ENCODE results near the gene OR8D4.
"Not testable (repeated sequence)": the region's sequence is repeated elsewhere in the genome, so short reads cannot be mapped to it uniquely, and the experiment has no call there.

The OR8D4 gene

GRCh38 chr11:123901867-123902266 is at the start of gene OR8D4:
TSS of gene OR8D4 (plus strand) at chr11:123902167. CDS start at chr11:123906432, 4,265 bp downstream.
- DNase-seq (ENCODE audit: low read depth, low spot score) = no peak

DNA sequence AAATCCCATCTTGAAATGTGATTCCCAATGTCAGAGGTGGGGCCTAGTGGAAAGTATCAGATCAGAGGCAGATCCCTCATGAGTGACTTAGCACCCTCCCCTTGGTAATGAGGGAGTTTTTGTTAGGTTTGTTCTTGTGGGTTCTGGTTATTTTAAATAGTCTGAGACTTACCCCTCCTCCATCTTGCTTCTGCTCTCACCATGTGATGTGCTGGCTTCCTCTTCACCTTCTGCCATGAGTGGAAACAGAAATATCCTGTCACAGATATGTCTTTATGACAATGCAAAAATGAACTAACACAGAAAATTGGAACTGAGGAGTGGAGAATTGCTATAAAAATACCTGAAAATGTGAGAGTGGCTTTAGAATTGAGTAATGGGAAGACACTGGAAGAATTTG is 49.6 kb upstream of the OR8D4 start:
- no peak for DNase-seq (ENCODE audit: low read depth, low spot score)

DNA sequence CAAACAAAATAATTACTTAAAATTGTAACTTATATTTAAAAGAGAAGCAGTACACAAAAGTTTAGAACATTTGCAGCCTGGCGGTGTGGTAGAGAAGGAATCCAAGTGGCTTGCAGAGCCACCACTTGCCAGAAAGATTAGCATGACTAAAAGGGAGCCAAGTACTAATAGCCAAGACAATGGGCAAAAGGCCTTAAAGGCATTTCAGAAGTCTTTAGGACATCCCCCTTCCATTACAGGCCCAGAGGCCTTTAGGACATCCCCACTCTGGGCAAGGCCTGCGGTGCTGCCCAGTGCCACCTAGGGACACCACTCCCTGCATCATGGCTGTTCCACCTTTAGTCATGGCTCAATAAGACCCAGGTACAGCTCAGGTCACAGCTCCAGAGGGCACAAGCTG is 48.9 kb upstream of the OR8D4 start:
- DNase-seq (ENCODE audit: low read depth, low spot score) = no peak

GRCh38 chr11:123856444-123856843 is 45.5 kb upstream of the OR8D4 start:
- DNase-seq (ENCODE audit: low read depth, low spot score) = no peak

GRCh38 chr11:123859731-123860130 is 42.2 kb upstream of the OR8D4 start:
- DNase-seq (ENCODE audit: low read depth, low spot score) = no peak

DNA sequence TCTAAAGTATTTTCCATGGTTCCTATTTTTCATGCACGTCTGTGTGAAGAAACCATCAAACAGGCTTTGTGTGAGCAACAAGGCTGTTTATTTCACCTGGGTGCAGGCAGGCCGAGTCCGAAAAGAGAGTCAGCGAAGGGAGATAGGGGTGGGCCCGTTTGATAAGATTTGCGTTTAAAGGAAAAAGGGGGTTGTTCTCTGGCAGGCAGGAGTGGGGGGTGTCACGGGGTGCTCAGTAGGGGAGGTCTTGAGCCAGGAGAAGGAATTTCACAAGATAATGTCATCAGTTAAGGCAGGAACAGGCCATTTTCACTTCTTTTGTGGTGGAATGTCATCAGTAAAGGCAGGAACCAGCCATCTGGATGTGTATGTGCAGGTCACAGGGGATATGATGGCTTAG is 36.7 kb upstream of the OR8D4 start:
- DNase-seq (ENCODE audit: low read depth, low spot score) = not testable (repeated sequence)

GRCh38 chr11:123867795-123868194 is 34.2 kb upstream of the OR8D4 start:
- not testable (repeated sequence) for DNase-seq (ENCODE audit: low read depth, low spot score)

GRCh38 chr11:123880912-123881311 is 21.1 kb upstream of the OR8D4 start:
- no peak for DNase-seq (ENCODE audit: low read depth, low spot score)

DNA sequence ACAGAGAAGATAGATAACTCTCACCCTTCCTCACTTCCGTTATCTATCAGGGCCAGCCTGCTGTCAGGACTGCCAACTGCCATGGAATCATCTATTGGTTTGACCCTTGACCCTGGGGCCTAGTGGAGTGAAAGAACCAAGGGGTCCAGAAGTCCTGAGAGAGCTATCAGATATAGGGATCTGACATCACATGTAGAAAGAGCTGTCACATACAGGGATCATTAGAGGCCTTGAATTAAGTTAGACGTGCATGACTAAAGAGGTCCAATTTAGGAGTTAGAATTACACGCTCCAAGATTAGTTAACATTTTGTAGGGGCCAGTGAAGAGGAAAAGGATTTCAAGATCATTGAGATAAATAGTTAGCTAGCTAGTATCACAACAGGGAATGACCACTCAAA is 16.4 kb upstream of the OR8D4 start, which contains the start of gene TMEM225:
TSS of gene TMEM225 (minus strand) at position 101 of the 400 bp plus-strand sequence. CDS start 245 bp downstream, outside the sequence.
- DNase-seq (ENCODE audit: low read depth, low spot score) = no peak

GRCh38 chr11:123892031-123892430 is 9.9 kb upstream of the OR8D4 start:
- no peak for DNase-seq (ENCODE audit: low read depth, low spot score)

DNA sequence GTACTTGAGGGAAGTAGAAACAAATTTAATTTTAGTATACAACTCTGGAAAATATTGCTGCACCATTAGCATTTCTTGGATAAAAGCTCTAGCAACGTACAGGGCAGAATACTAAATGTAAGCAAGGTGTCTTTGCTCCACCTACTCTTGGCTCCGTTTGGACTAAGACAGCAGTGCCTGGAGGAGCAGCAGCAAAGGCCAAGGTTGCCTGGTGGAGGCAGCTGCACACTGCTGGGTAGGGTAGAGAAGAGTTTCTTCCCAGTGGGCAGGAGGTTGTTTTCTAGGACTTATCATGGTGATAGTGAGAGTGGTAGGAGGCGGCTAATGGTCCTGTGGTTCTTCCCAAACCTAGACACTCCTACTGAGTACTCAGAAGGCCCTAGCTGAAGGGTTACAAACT is 2.2 kb upstream of the OR8D4 start:
- DNase-seq (ENCODE audit: low read depth, low spot score) = no peak

DNA sequence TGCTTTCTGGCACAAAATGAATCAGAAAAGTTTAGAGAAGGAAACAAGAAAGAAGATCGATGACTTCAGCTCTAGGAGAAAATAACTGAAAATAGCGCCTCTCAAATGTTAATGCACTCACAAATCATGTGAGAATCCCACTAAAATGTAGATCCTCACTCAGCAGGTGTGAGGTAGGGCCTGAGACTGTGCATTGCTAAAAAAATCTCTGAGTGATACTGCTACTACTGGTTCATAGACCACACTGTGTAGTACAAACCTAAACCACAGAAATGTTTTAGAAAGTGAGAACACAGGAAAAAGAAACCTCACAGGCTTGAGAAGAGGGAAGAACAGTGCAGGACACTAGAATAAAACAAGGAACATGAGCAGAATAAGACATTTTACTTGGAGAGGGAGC is 2.0 kb downstream of the OR8D4 start:
- DNase-seq (ENCODE audit: low read depth, low spot score) = no peak

- DNase-seq (ENCODE audit: low read depth, low spot score) = no peak
Measured at GRCh38 chr11:123904932-123905331, 3.0 kb downstream of the OR8D4 start.

- no peak for DNase-seq (ENCODE audit: low read depth, low spot score)
Measured at GRCh38 chr11:123905826-123906225, 3.9 kb downstream of the OR8D4 start.

DNA sequence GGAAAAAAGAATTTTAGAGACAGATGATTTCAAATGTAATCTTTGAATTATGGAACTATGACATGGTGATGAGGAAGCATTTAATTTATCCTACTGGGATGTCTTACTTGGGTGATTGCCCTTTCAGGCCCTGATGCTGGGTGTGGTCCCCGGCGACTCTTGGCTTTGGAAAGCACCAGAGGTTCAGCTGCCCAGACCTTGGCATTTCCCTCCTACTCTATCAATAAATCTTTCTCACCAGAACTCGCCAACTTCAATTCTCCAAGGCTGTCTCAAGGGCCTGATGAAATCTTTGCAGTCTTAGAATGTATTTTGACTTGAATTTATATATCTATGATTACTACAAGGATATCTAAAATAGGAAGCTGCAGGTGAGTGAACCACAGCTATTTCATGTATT is 19.0 kb downstream of the OR8D4 start:
- no peak for DNase-seq (ENCODE audit: low read depth, low spot score)

DNA sequence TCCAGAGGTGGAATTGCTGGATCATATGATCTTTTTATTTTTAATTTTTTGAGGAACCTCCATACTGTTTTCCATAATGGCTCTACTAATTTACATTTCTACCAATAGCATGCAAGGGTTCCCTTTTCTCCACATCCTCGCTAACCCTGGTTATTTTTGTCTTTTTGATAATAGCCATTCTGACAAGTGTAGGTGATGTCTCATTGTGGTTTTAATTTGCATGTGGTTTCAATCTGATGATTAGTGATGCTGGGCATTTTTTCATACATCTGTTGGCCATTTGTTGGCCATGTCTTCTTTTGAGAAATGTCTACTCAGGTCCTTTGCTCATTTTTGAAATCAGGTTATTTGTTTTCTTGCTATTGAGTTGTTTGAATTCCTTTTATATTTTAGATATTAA is 22.1 kb downstream of the OR8D4 start:
- no peak for DNase-seq (ENCODE audit: low read depth, low spot score)

DNA sequence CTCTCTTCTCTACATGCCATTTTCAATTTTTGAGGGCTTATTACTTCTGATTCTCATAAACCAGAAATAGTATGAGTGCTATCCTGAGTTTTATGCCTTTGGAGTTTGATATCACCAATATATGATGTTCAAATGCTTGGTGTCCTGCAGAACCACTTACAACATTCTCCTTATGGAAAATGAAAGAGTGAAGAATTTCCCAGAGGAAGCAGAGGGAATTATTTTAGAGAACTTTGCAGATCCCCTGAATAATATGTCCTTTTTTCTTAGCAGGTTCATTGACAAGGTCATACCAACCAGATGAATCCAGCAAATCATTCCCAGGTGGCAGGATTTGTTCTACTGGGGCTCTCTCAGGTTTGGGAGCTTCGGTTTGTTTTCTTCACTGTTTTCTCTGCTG is 37.4 kb downstream of the OR8D4 start, which contains the start of gene OR4D5:
TSS of gene OR4D5 (plus strand) at position 301 of the 400 bp plus-strand sequence. CDS start at position 301, 0 bp downstream.
- no peak for DNase-seq (ENCODE audit: low read depth, low spot score)

DNA sequence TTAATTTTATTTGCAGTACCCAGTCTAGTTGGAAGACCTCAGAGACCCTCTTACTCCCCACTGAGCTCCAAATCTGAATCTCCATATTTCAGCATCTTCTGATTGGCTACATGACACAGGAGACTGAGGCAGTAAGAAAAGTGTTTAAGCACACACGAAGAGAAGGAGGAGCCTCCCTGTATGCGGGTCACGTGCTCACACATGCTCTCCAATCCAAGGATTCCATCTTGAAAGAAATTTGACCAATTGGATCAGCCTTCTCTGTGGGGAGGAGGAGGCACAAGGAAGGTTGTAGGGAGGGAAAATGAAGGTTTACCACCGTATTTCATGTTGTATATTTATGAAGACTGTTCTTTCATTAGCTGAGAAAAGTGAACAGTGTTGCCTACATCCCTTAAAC is 40.4 kb downstream of the OR8D4 start:
- no peak for DNase-seq (ENCODE audit: low read depth, low spot score)

- DNase-seq (ENCODE audit: low read depth, low spot score) = no peak
Measured at GRCh38 chr11:123943738-123944137, 41.8 kb downstream of the OR8D4 start, which contains the start of gene OR6T1. TSS of gene OR6T1 (minus strand) at chr11:123943838. CDS start at chr11:123943838, 0 bp downstream.

GRCh38 chr11:123945132-123945531 is 43.2 kb downstream of the OR8D4 start:
- DNase-seq (ENCODE audit: low read depth, low spot score) = no peak

DNA sequence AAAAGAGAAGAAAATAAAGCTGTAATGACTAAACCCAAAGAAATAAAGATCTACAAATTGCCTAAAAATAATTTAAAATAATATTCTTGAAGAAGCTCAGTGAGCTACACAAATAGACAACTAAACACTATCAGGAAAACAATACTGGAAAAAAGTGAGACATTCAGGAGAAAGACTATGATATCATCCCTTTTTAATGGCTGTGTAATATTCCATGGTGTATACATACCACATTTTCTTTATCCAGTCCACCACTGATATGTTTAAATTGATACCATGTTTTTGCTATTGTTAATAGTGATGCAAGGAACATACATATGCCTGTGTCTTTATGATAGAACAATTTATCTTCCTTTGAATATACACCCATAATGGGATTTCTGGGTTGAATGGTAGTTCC is 54.8 kb downstream of the OR8D4 start:
- no peak for DNase-seq (ENCODE audit: low read depth, low spot score)

Measured in smooth muscle cell of the brain vasculature (primary cell).